Measurements from ENCODE around the gene HNRNPR. TPM values are rescaled to one million over a fixed set of nuclear protein-coding genes. Genes with fewer than 3 reads are reported as not detected.

HNRNPR gene
- total RNA-seq, 1 experiment from 2014 or later: 300 TPM

- no peak for TF ChIP-seq EZH2 (IDR thresholded peaks at IDR 0.05; ENCODE audit: borderline replicate concordance, low read depth, low read length, poor library complexity, severe bottlenecking)
- TF ChIP-seq CTCF (conservative IDR thresholded peaks at IDR 0.05; ENCODE audit: low read depth, low read length): no peak
- no peak for DNase-seq (ENCODE audit: low spot score)
- Histone ChIP-seq H3K36me3 (ENCODE audit: insufficient read depth, low read length, poor library complexity, severe bottlenecking) (peaks cover 20% of the 10 kb centered on the region), H3K4me1 (ENCODE audit: insufficient read depth, low read length, poor library complexity, severe bottlenecking) (no peaks in the 10 kb centered on the region), H3K4me3 (ENCODE audit: low read depth, low read length, poor library complexity, severe bottlenecking) (no peak overlapping the region), H3K27ac (ENCODE audit: low read depth, low read length, poor library complexity, severe bottlenecking) (no peak overlapping the region), H3K27me3 (replicated peaks; ENCODE audit: insufficient read depth, low read depth, low read length, poor library complexity) (no peaks in the 10 kb centered on the region), H3K9me3 (ENCODE audit: low read depth, low read length, poor library complexity, severe bottlenecking) (peaks cover 26% of the 10 kb centered on the region)
- no TSS peak for BruUV-seq (replicated peaks)
- POLR2A ChIA-PET (ENCODE audit: low non-redundant PET): interaction anchor here (0.8 kb wide), 1 partner anchor 13 kb away, joined by 5 read pairs; the partner anchor contains the start of gene HNRNPR
- intact Hi-C loops (cut with micrococcal nuclease; ENCODE audit: unreplicated experiment): no loop called here
- CTCF ChIA-PET: no interaction called here
Observed at GRCh38 chr1:23356471-23357137, 12.5 kb upstream of the HNRNPR start.

DNA sequence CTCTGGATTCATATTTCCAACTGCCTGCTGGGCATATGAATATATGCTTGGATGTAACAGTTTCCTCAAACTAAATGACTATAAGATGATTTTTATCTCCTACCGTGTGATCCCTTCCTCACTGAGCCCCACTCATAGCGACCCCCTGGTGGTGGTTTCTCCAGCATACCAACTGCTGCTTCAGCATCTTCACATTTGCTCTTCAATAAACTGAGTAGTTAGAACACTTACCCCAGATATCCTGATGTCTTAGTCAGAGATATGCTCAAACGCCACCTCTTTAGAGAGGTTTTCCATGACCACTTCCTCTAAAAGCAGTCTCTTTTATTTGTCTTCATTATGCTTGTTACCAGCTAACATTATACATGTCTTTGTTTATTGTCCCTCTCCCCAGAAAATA, 10.2 kb upstream of the HNRNPR start:
- POLR2A ChIA-PET (ENCODE audit: low non-redundant PET): no interaction called here

DNA sequence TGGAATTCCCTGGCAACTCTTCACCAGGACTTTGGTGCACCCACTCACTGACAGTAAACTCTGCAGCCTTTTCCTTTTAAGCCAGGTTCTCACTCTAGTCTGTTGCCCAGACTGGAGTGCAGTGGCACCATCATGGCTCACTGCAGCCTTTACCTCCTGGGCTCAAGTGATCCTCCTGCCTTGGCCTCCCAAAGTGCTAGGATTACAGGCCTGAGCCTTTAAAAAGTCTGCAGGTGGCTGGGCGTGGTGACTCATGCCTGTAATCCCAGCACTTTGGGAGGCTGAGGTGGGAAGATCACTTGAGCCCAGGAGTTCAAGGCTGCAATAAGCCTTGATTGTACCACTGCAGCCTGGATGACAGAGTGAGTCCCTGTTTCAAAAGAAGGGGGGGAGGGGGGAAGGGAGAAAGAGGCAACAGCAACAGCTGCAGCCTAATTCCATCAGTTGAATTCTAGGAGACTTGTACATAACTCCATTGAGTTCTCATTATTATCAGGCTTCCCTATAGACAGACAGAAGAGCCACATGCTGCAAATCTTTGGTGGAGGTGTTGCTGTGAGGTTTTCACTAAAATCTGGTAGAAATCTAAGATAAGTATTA, 8.1 kb upstream of the HNRNPR start:
- intact Hi-C loops (cut with micrococcal nuclease; ENCODE audit: unreplicated experiment): no loop called here
- no peak for DNase-seq (ENCODE audit: low spot score)
- no peaks in the 10 kb centered on the region for H3K36me3 ChIP-seq (ENCODE audit: insufficient read depth, low read length, poor library complexity, severe bottlenecking)
- no TSS peak for BruUV-seq (replicated peaks)
- ChIA-PET POLR2A (ENCODE audit: low non-redundant PET) (no interaction called here), CTCF (no interaction called here)
- H3K4me1 ChIP-seq (ENCODE audit: insufficient read depth, low read length, poor library complexity, severe bottlenecking): no peaks in the 10 kb centered on the region
- TF ChIP-seq CTCF (conservative IDR thresholded peaks at IDR 0.05; ENCODE audit: low read depth, low read length): no peak
- TF ChIP-seq EZH2 (IDR thresholded peaks at IDR 0.05; ENCODE audit: borderline replicate concordance, low read depth, low read length, poor library complexity, severe bottlenecking): no peak
- no peaks in the 10 kb centered on the region for H3K9me3 ChIP-seq (ENCODE audit: low read depth, low read length, poor library complexity, severe bottlenecking)
- H3K4me3 ChIP-seq (ENCODE audit: low read depth, low read length, poor library complexity, severe bottlenecking): no peak overlapping the region
- no peaks in the 10 kb centered on the region for H3K27me3 ChIP-seq (replicated peaks; ENCODE audit: insufficient read depth, low read depth, low read length, poor library complexity)
- no peak overlapping the region for H3K27ac ChIP-seq (ENCODE audit: low read depth, low read length, poor library complexity, severe bottlenecking)

More for the DNA sequence above, 10.2 kb upstream of the HNRNPR start:
- H3K4me1 ChIP-seq (ENCODE audit: insufficient read depth, low read length, poor library complexity, severe bottlenecking): no peaks in the 10 kb centered on the region
- no peak for TF ChIP-seq EZH2 (IDR thresholded peaks at IDR 0.05; ENCODE audit: borderline replicate concordance, low read depth, low read length, poor library complexity, severe bottlenecking)
- TF ChIP-seq CTCF (conservative IDR thresholded peaks at IDR 0.05; ENCODE audit: low read depth, low read length): peak; percentile 24; the same call in 1 of the 2 replicates
- no peak overlapping the region for H3K4me3 ChIP-seq (ENCODE audit: low read depth, low read length, poor library complexity, severe bottlenecking)
- no peaks in the 10 kb centered on the region for H3K36me3 ChIP-seq (ENCODE audit: insufficient read depth, low read length, poor library complexity, severe bottlenecking)
- no TSS peak for BruUV-seq (replicated peaks)
- H3K9me3 ChIP-seq (ENCODE audit: low read depth, low read length, poor library complexity, severe bottlenecking): peaks cover 4% of the 10 kb centered on the region
- no peak for DNase-seq (ENCODE audit: low spot score)
- H3K27me3 ChIP-seq (replicated peaks; ENCODE audit: insufficient read depth, low read depth, low read length, poor library complexity): no peaks in the 10 kb centered on the region
- CTCF ChIA-PET: interaction anchor here (0.7 kb wide), 1 partner anchor 10 kb away, joined by 5 read pairs; the partner anchor contains the start of gene HNRNPR
- intact Hi-C loops (cut with micrococcal nuclease; ENCODE audit: unreplicated experiment): no loop called here
- no peak overlapping the region for H3K27ac ChIP-seq (ENCODE audit: low read depth, low read length, poor library complexity, severe bottlenecking)
